Vagina (tissue), 2 donors: ENCODE results near the gene CD109.

ENCODE experiments used
- CTCF ChIP-seq, 3 experiments: fragments of 450-650 bp in 2 of 3; fragments of 200-600 bp in 1 of 3; sonication (generic) in 1 of 3; IDR thresholded peaks; one replicate each; pipeline ENCODE4 v1.5.1; 2017 to 2019; ENCODE audit warnings: antibody characterized with exemption in 3 of 3, mild to moderate bottlenecking in 2 of 3, moderate library complexity in 2 of 3
- POLR2A ChIP-seq, 2 donors: fragments of 450-650 bp; IDR thresholded peaks; one replicate each; pipeline ENCODE4 v1.6.1; 2017; ENCODE audit warnings: antibody characterized with exemption in 2 of 2, mild to moderate bottlenecking in 2 of 2, moderate library complexity in 2 of 2

- no peak for TF ChIP-seq POLR2A (IDR thresholded peaks at IDR 0.05)
- TF ChIP-seq CTCF (IDR thresholded peaks at IDR 0.05) = no peak
These were observed 5.9 kb upstream of the CD109 start for GRCh38 chr6:73690056-73690455.
